Measurements from ENCODE around the gene LHFPL6. TPM values are rescaled to one million over a fixed set of nuclear protein-coding genes. Genes with fewer than 3 reads are reported as not detected.

The LHFPL6 gene
- total and polyA plus RNA-seq, 5 donors from 2014 or later = 0.20 to 0.42 TPM; not detected in 3

DNA sequence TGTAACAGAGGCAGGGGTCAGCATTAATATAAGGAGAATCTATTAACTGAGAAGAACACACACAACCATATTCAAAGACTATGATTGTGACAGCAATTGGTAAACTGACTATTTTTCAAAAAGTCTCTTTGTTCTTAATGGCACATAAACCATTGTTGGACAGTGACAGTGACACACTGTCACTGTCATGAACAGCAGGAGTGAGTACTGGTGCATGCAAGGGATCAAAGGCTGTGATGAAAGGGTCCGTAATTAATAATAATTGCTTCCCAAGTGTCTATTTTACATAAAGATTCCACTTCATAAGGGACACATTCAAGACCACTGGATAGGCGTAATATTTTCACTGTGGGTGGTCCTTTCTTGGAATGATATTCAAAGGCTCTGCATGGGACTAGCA lies 50.7 kb downstream of the LHFPL6 start:
- H3K4me3 Mint-ChIP-seq = no peak overlapping the region
- no peak overlapping the region for H3K4me3 ChIP-seq (ENCODE audit: low read depth, low read length)
- no peak for ATAC-seq (ENCODE audit: low read depth in 2 of 2)
- no peaks in the 10 kb centered on the region for H3K36me3 Mint-ChIP-seq
- H3K9me3 ChIP-seq (ENCODE audit: control insufficient read depth in 2 of 2, low read length in 2 of 2) = no peaks in the 10 kb centered on the region
- no peaks in the 10 kb centered on the region for H3K4me1 ChIP-seq (ENCODE audit: control insufficient read depth, insufficient read depth, low read length, poor library complexity, severe bottlenecking)
- peaks cover 0 to 2% (median 0%) of the 10 kb centered on the region in 7 donors for H3K9me3 Mint-ChIP-seq
- H3K4me1 Mint-ChIP-seq = no peaks in the 10 kb centered on the region
- no peak overlapping the region for H3K27ac ChIP-seq (ENCODE audit: insufficient read depth, low read length, poor library complexity, severe bottlenecking)
- H3K27me3 Mint-ChIP-seq = peaks cover 11% of the 10 kb centered on the region
- H3K27ac Mint-ChIP-seq = no peak overlapping the region
- peaks cover 2% of the 10 kb centered on the region for H3K27me3 ChIP-seq (ENCODE audit: control insufficient read depth, insufficient read depth, low read length)
- H3K36me3 ChIP-seq (ENCODE audit: control insufficient read depth, insufficient read depth, low read length) = no peaks in the 10 kb centered on the region
- DNase-seq = no peak

DNA sequence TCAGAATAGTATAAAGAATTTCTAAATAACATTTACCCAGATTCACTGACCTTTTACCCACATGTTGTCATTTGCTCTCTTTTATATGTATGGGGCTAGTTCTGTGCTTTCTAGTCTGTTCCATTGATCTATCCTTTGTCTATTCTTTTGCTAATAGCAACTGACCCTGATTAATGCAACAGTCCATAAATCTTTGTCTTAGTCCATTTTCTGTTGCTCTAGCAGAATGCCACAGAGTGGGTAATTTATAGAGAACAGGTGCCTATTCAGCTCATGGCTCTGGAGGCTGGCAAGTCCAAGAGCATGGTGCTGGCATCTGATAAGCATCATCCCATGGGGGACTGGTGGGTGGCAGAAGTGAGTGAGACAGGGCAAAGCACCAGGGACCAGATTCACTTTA lies 52.1 kb downstream of the LHFPL6 start:
- peaks cover 11% of the 10 kb centered on the region for H3K27me3 Mint-ChIP-seq
- peaks cover 2% of the 10 kb centered on the region for H3K27me3 ChIP-seq (ENCODE audit: control insufficient read depth, insufficient read depth, low read length)
- H3K4me3 ChIP-seq (ENCODE audit: low read depth, low read length) = no peak overlapping the region
- no peaks in the 10 kb centered on the region for H3K36me3 Mint-ChIP-seq
- H3K4me1 Mint-ChIP-seq = no peaks in the 10 kb centered on the region
- H3K4me3 Mint-ChIP-seq = no peak overlapping the region
- H3K27ac ChIP-seq (ENCODE audit: insufficient read depth, low read length, poor library complexity, severe bottlenecking) = no peak overlapping the region
- ATAC-seq (ENCODE audit: low read depth in 2 of 2) (no peak), DNase-seq (no peak)
- no peaks in the 10 kb centered on the region for H3K9me3 ChIP-seq (ENCODE audit: control insufficient read depth in 2 of 2, low read length in 2 of 2)
- H3K27ac Mint-ChIP-seq = no peak overlapping the region
- peaks cover 0 to 4% (median 0%) of the 10 kb centered on the region in 7 donors for H3K9me3 Mint-ChIP-seq
- no peaks in the 10 kb centered on the region for H3K4me1 ChIP-seq (ENCODE audit: control insufficient read depth, insufficient read depth, low read length, poor library complexity, severe bottlenecking)
- no peaks in the 10 kb centered on the region for H3K36me3 ChIP-seq (ENCODE audit: control insufficient read depth, insufficient read depth, low read length)

DNA sequence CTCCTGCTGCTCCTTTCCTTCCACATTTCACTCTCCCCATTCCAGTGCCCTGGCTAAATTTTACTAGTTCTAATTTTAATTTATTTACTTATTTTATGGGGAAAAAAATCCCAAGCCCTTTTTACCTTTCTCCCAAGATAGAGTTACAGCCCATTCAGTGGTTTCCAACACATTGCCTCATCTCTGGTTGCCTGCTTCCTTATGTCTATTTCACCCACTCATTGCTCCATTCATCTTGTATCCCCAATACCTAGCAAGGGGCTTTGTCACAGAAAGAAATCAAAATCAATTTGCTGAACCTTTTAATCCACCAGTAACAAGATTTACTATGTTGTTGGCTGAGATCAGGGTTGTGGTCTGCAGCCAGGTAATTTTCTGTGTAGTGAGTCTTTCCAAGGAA lies 55.9 kb downstream of the LHFPL6 start:
- Histone ChIP-seq H3K9me3 (ENCODE audit: control insufficient read depth in 2 of 2, low read length in 2 of 2) (no peaks in the 10 kb centered on the region), H3K27ac (ENCODE audit: insufficient read depth, low read length, poor library complexity, severe bottlenecking) (no peak overlapping the region), H3K4me1 (ENCODE audit: control insufficient read depth, insufficient read depth, low read length, poor library complexity, severe bottlenecking) (no peaks in the 10 kb centered on the region), H3K4me3 (ENCODE audit: low read depth, low read length) (no peak overlapping the region), H3K27me3 (ENCODE audit: control insufficient read depth, insufficient read depth, low read length) (peaks cover 4% of the 10 kb centered on the region), H3K36me3 (ENCODE audit: control insufficient read depth, insufficient read depth, low read length) (no peaks in the 10 kb centered on the region)
- Mint-ChIP-seq H3K36me3 (no peaks in the 10 kb centered on the region), H3K4me3 (no peak overlapping the region), H3K27me3 (peaks cover 11% of the 10 kb centered on the region), H3K4me1 (no peaks in the 10 kb centered on the region), H3K27ac (no peak overlapping the region), H3K9me3 (peaks cover 0 to 4% (median 0%) of the 10 kb centered on the region in 7 donors)
- ATAC-seq (ENCODE audit: low read depth in 2 of 2) (no peak), DNase-seq (no peak)

DNA sequence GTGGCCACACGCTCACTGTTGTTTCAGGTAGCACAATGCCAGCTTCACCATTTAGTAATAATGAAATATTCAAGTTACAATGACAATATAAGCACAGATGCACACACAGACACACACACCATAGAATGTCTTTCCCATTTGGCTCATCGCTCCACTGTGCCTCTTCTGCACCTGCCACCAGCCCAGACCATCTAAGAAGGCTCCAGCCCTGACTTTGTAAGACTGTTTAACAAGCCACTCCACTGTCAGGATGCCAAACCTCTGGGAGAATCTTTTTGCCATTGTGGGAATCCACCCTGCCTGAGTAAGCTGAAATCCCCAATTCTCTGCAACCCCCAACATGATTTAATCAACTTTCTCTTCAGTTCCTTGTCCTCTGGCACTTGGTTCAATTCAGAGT lies 60.6 kb downstream of the LHFPL6 start:
- peaks cover 0 to 7% (median 0%) of the 10 kb centered on the region in 7 donors for H3K9me3 Mint-ChIP-seq
- Histone ChIP-seq H3K4me1 (ENCODE audit: control insufficient read depth, insufficient read depth, low read length, poor library complexity, severe bottlenecking) (no peaks in the 10 kb centered on the region), H3K36me3 (ENCODE audit: control insufficient read depth, insufficient read depth, low read length) (no peaks in the 10 kb centered on the region), H3K9me3 (ENCODE audit: control insufficient read depth in 2 of 2, low read length in 2 of 2) (no peaks in the 10 kb centered on the region), H3K27me3 (ENCODE audit: control insufficient read depth, insufficient read depth, low read length) (peaks cover 4% of the 10 kb centered on the region), H3K4me3 (ENCODE audit: low read depth, low read length) (no peak overlapping the region), H3K27ac (ENCODE audit: insufficient read depth, low read length, poor library complexity, severe bottlenecking) (no peak overlapping the region)
- peaks cover 4% of the 10 kb centered on the region for H3K27me3 Mint-ChIP-seq
- no peak overlapping the region for H3K27ac Mint-ChIP-seq
- H3K4me1 Mint-ChIP-seq = no peaks in the 10 kb centered on the region
- H3K36me3 Mint-ChIP-seq = no peaks in the 10 kb centered on the region
- DNase-seq (no peak), ATAC-seq (ENCODE audit: low read depth in 2 of 2) (no peak)
- H3K4me3 Mint-ChIP-seq = no peak overlapping the region

DNA sequence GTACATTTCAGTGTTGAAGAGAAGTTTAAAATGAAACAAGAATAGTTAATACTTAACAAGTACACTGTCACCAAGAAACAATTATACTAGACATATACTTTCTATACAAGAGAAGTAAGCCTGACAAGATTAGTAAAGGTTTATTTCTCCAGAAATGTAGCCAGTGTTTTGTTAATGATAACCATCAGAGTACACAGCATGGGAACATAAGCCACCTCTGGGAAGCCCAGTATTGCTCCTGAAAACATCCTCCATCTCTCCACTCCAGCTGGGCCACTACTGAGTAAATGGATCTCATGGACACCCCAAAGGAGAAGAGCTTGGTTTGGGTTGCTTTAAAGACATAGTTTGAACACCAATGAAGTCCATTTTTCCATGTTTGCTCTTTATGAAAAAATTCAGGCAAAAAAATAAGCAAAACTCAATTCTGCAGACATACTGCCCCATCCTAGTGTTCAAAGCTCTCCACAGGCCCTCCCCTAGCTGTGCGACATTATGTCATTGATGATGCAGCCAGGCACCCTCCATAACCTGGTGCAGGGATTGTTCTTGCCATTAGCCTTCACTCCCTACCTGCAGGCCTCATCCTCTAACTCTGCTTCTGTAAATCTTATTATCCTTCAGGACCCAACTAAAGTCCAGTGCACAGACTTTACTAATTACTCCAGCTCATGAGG lies 61.9 kb downstream of the LHFPL6 start:
- Histone ChIP-seq H3K9me3 (ENCODE audit: control insufficient read depth in 2 of 2, low read length in 2 of 2) (no peaks in the 10 kb centered on the region), H3K27me3 (ENCODE audit: control insufficient read depth, insufficient read depth, low read length) (peaks cover 4% of the 10 kb centered on the region), H3K36me3 (ENCODE audit: control insufficient read depth, insufficient read depth, low read length) (no peaks in the 10 kb centered on the region), H3K27ac (ENCODE audit: insufficient read depth, low read length, poor library complexity, severe bottlenecking) (no peak overlapping the region), H3K4me3 (ENCODE audit: low read depth, low read length) (no peak overlapping the region), H3K4me1 (ENCODE audit: control insufficient read depth, insufficient read depth, low read length, poor library complexity, severe bottlenecking) (no peaks in the 10 kb centered on the region)
- no peak for DNase-seq
- Mint-ChIP-seq H3K9me3 (peaks cover 0 to 5% (median 0%) of the 10 kb centered on the region in 7 donors), H3K27me3 (peaks cover 4% of the 10 kb centered on the region), H3K27ac (no peak overlapping the region), H3K36me3 (no peaks in the 10 kb centered on the region), H3K4me3 (no peak overlapping the region), H3K4me1 (no peaks in the 10 kb centered on the region)
- no peak for ATAC-seq (ENCODE audit: low read depth in 2 of 2)

DNA sequence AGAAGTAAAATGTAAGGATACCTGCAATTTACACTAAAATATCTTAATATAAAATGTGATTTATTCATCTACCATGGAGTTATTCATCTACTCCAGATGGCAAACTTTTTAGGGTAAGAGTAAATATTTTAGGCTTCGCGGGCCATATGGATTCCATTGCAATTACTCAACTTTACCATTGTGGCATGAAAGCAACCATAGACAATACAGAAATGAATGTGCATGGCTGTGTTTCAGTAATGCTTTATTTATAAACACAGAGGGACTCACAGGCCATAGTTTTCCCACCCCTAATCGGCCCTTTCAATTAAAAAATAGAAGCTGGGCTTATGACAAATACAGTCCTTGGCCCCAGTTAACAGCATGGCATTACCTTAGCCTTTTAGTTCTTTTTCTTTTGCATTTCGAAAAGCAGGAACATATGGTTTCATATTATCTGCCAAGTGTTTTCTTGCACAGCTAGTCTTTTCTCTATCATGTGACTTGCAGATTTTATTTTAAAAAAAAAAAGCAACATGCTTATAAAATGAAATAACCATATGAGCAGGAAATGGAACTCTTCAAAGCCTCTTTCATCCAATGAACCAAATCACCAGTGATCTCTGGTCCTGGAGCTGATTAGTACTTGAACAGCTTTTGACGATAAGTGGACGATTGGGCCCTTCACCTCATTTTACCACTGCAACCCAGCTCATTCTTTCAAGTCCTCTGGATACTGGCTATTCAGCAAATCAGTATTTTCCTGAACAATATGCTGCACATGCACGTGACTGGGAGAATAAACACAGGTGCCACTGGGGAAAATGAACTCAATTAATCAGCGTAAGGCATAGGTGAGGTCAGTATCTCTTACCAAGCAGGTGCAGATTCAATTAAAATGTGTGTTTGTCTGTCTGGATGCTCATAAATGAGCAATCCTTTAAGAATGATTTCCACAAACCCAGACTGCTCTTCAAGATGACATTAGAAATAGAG lies 63.9 kb downstream of the LHFPL6 start:
- no peak overlapping the region for H3K27ac ChIP-seq (ENCODE audit: insufficient read depth, low read length, poor library complexity, severe bottlenecking)
- Mint-ChIP-seq H3K27me3 (peaks cover 4% of the 10 kb centered on the region), H3K36me3 (no peaks in the 10 kb centered on the region), H3K4me3 (no peak overlapping the region), H3K27ac (no peak overlapping the region), H3K9me3 (peaks cover 0 to 6% (median 0%) of the 10 kb centered on the region in 7 donors), H3K4me1 (no peaks in the 10 kb centered on the region)
- no peak for ATAC-seq (ENCODE audit: low read depth in 2 of 2)
- peaks cover 2% of the 10 kb centered on the region for H3K27me3 ChIP-seq (ENCODE audit: control insufficient read depth, insufficient read depth, low read length)
- no peaks in the 10 kb centered on the region for H3K4me1 ChIP-seq (ENCODE audit: control insufficient read depth, insufficient read depth, low read length, poor library complexity, severe bottlenecking)
- DNase-seq = no peak
- H3K4me3 ChIP-seq (ENCODE audit: low read depth, low read length) = no peak overlapping the region
- H3K36me3 ChIP-seq (ENCODE audit: control insufficient read depth, insufficient read depth, low read length) = no peaks in the 10 kb centered on the region
- no peaks in the 10 kb centered on the region for H3K9me3 ChIP-seq (ENCODE audit: control insufficient read depth in 2 of 2, low read length in 2 of 2)

DNA sequence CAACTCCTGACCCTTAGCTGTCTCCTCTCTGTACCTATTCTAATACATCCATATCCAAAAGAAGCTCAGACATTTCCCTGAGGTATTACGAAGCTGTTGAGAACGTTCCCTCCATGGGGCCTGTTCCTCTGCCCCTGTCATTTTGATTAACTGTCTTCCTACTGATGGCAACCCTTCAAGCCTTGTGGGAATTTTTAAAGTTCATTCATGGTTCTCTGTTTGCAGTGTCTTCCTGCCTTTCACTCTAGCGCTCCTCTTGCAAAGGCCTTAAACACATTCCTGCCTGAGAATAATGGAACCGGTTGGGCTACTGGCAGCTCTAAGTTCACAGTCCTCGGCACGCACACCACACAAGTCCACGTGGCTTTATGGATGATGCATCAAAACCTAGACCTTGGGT lies 66.1 kb downstream of the LHFPL6 start:
- no peak overlapping the region for H3K4me3 Mint-ChIP-seq
- peaks cover 0 to 4% (median 0%) of the 10 kb centered on the region in 7 donors for H3K9me3 Mint-ChIP-seq
- no peak overlapping the region for H3K4me3 ChIP-seq (ENCODE audit: low read depth, low read length)
- H3K4me1 ChIP-seq (ENCODE audit: control insufficient read depth, insufficient read depth, low read length, poor library complexity, severe bottlenecking) = no peaks in the 10 kb centered on the region
- H3K27me3 ChIP-seq (ENCODE audit: control insufficient read depth, insufficient read depth, low read length) = no peaks in the 10 kb centered on the region
- no peak overlapping the region for H3K27ac Mint-ChIP-seq
- H3K36me3 ChIP-seq (ENCODE audit: control insufficient read depth, insufficient read depth, low read length) = no peaks in the 10 kb centered on the region
- H3K4me1 Mint-ChIP-seq = no peaks in the 10 kb centered on the region
- ATAC-seq (ENCODE audit: low read depth in 2 of 2) (no peak), DNase-seq (no peak)
- no peaks in the 10 kb centered on the region for H3K36me3 Mint-ChIP-seq
- H3K27ac ChIP-seq (ENCODE audit: insufficient read depth, low read length, poor library complexity, severe bottlenecking) = no peak overlapping the region
- H3K9me3 ChIP-seq (ENCODE audit: control insufficient read depth in 2 of 2, low read length in 2 of 2) = no peaks in the 10 kb centered on the region
- H3K27me3 Mint-ChIP-seq = peaks cover 4% of the 10 kb centered on the region

Measured in CD4-positive, CD25-positive, alpha-beta regulatory T cell (primary cell).